ENCODE results near the gene FAM200B.

FAM200B gene

DNA sequence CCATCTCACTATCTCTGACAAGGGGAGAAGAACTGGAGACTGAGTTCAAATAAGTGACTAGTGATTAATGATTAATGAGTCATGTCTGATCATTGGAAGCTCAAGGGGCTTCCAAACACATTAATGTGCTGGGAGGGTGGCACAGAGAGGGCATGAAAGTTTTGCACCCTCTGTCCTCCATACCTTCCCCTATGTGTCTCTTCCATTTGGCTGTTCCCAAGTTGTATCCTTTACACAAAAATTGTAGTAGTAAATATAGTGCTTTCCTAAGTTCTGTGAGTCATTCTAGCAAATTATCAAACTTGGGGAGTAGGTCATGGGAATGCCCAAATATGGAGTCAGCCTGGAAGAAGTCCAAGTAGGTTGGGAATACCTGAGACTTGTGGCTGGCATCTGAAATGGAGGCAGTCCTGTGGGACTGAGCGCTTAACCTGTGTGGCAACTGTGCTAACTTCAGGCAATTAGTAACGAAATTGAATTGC is 4.1 kb upstream of the FAM200B start:
- H3K4me3 ChIP-seq (ENCODE audit: insufficient read length, low read depth): no peak overlapping the region
- H3K9ac ChIP-seq (ENCODE audit: insufficient read length, low read depth): no peak overlapping the region
- H3K4me1 ChIP-seq (ENCODE audit: insufficient read depth, insufficient read length): no peaks in the 10 kb centered on the region
- H3K27me3 ChIP-seq (ENCODE audit: insufficient read depth, insufficient read length): no peaks in the 10 kb centered on the region
- H3K36me3 ChIP-seq (ENCODE audit: insufficient read depth, insufficient read length, low read length): peaks cover 29% of the 10 kb centered on the region
- no peak for DNase-seq (ENCODE audit: low read depth, low spot score)
- peaks cover 6% of the 10 kb centered on the region; the same call in 1 of the 2 replicates for H3K9me3 ChIP-seq (ENCODE audit: insufficient read depth, low read length)
- TF ChIP-seq SUZ12 (IDR thresholded peaks at IDR 0.05; ENCODE audit: extremely low read depth, insufficient read depth, insufficient read length): no peak

DNA sequence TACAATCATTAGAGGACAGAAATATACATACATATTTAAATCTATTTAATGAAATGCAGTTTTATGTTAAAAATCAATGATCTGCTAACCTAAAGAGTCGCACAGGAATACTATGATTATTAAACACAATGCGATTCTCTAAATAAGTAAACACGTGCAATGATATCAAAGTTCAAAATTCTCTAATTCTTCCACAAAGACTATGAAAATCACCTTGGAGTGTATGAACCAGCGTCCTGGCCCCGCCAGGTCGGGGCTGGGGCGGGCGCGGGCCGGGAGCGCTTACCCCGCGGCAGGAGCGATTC is 608 bp upstream of the FAM200B start:
- Histone ChIP-seq H3K9me3 (ENCODE audit: insufficient read depth, low read length) (peaks cover 21% of the 10 kb centered on the region), H3K9ac (ENCODE audit: insufficient read length, low read depth) (peak overlapping the region; percentile 93), H3K4me1 (ENCODE audit: insufficient read depth, insufficient read length) (no peaks in the 10 kb centered on the region), H3K4me3 (ENCODE audit: insufficient read length, low read depth) (peak overlapping the region; percentile 80), H3K27me3 (ENCODE audit: insufficient read depth, insufficient read length) (no peaks in the 10 kb centered on the region), H3K36me3 (ENCODE audit: insufficient read depth, insufficient read length, low read length) (peaks cover 48% of the 10 kb centered on the region)
- DNase-seq (ENCODE audit: low read depth, low spot score): no peak
- TF ChIP-seq ZNF274 (IDR thresholded peaks at IDR 0.05; ENCODE audit: low read depth, low read length): no peak
- TF ChIP-seq YY1 (IDR thresholded peaks at IDR 0.05; ENCODE audit: insufficient read depth, insufficient read length): no peak
- no peak for TF ChIP-seq SUZ12 (IDR thresholded peaks at IDR 0.05; ENCODE audit: extremely low read depth, insufficient read depth, insufficient read length)

DNA sequence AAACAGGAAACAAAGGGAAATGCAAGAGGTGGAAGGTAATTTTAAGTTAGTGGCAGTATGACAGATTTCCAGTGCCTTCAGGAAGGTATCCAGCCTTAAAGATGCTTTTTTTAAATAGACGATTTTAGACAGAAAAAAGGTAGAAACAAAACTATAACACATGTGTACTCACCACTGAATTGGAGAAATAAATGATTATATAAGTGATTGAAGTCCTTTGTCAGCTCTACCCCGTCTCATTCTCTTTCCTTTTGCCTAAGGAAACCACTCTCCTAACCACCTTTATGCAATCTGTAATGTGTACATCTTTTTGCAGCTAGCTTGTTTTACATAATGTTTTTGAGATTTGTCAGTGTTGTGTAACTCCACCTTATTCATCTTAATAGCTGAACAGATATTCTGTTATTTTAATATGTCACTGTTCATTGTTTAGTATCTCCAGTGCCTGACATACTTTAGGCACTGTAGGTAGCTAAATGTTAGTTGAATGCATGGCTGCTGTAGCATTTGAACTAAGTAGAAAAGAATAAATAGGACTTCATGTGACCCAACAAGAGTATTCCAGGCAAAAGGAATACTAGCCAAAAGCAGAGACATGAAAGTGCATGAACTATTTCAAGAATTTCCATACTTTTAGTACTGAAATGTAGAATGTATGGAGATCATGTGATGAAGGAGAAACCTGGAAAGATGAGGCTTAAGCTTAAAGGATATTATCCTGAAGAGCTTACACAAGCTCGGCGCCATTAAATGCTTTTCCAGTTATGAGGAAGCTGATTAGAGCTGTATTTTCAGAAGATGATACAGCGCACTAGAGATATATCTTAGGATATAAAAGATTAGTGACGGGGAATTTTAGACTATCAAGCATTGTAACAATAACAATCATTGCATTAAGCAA is 865 bp downstream of the FAM200B start:
- H3K4me1 ChIP-seq (ENCODE audit: insufficient read depth, insufficient read length): no peaks in the 10 kb centered on the region
- H3K9ac ChIP-seq (ENCODE audit: insufficient read length, low read depth): peak overlapping the region; percentile 99
- H3K9me3 ChIP-seq (ENCODE audit: insufficient read depth, low read length): peaks cover 22% of the 10 kb centered on the region
- no peak for DNase-seq (ENCODE audit: low read depth, low spot score)
- H3K36me3 ChIP-seq (ENCODE audit: insufficient read depth, insufficient read length, low read length): peaks cover 57% of the 10 kb centered on the region
- no peaks in the 10 kb centered on the region for H3K27me3 ChIP-seq (ENCODE audit: insufficient read depth, insufficient read length)
- TF ChIP-seq ZNF274 (IDR thresholded peaks at IDR 0.05; ENCODE audit: low read depth, low read length) (no peak), SUZ12 (IDR thresholded peaks at IDR 0.05; ENCODE audit: extremely low read depth, insufficient read depth, insufficient read length) (no peak), YY1 (IDR thresholded peaks at IDR 0.05; ENCODE audit: insufficient read depth, insufficient read length) (no peak)
- peak overlapping the region; percentile 89 for H3K4me3 ChIP-seq (ENCODE audit: insufficient read length, low read depth)

DNA sequence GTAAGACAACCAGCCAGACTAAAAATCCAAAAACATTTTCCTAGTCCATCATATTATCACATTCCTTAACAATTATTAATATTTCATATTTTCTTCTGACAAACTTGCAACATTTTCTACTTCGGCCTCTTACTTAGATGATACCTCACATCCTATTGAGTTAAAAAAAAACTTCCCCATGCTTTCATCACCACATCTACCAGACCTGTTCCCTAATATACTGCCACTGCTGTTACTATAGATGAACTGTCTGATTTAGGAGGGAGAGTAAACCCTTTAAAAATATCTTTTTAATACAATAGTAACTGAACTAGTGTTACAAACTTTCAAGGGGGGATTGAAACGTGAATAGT is 1.5 kb downstream of the FAM200B start:
- TF ChIP-seq YY1 (IDR thresholded peaks at IDR 0.05; ENCODE audit: insufficient read depth, insufficient read length) (no peak), ZNF274 (IDR thresholded peaks at IDR 0.05; ENCODE audit: low read depth, low read length) (no peak), SUZ12 (IDR thresholded peaks at IDR 0.05; ENCODE audit: extremely low read depth, insufficient read depth, insufficient read length) (no peak)
- Histone ChIP-seq H3K27me3 (ENCODE audit: insufficient read depth, insufficient read length) (no peaks in the 10 kb centered on the region), H3K9me3 (ENCODE audit: insufficient read depth, low read length) (peaks cover 18% of the 10 kb centered on the region), H3K4me1 (ENCODE audit: insufficient read depth, insufficient read length) (no peaks in the 10 kb centered on the region), H3K9ac (ENCODE audit: insufficient read length, low read depth) (peak overlapping the region; percentile 99), H3K4me3 (ENCODE audit: insufficient read length, low read depth) (peak overlapping the region; percentile 89), H3K36me3 (ENCODE audit: insufficient read depth, insufficient read length, low read length) (peaks cover 57% of the 10 kb centered on the region)
- no peak for DNase-seq (ENCODE audit: low read depth, low spot score)

DNA sequence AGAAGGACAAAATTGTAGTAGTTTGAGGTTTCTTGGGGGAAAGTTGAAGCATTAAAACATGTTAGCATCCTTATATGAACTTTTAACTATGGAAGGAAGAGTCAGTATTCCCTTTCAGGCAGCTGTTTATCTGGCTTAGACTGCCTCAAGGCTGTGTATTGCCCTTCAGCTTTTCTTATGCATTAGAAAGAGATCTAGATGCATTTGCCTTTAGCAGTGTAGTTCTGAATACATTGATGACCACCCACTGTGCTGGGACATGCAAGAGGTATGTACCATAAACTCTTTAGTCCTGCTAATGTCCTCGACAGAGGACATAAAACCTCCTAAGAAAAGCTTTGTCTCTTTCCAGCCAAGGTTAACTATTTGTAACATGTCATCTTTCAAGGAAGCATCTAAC is 2.9 kb downstream of the FAM200B start:
- peak; percentile 78 for DNase-seq (ENCODE audit: low read depth, low spot score)
- H3K36me3 ChIP-seq (ENCODE audit: insufficient read depth, insufficient read length, low read length): peaks cover 64% of the 10 kb centered on the region
- H3K9me3 ChIP-seq (ENCODE audit: insufficient read depth, low read length): peaks cover 16% of the 10 kb centered on the region
- no peak for TF ChIP-seq SUZ12 (IDR thresholded peaks at IDR 0.05; ENCODE audit: extremely low read depth, insufficient read depth, insufficient read length)
- TF ChIP-seq YY1 (IDR thresholded peaks at IDR 0.05; ENCODE audit: insufficient read depth, insufficient read length): no peak
- H3K27me3 ChIP-seq (ENCODE audit: insufficient read depth, insufficient read length): no peaks in the 10 kb centered on the region
- H3K4me1 ChIP-seq (ENCODE audit: insufficient read depth, insufficient read length): no peaks in the 10 kb centered on the region
- no peak overlapping the region for H3K4me3 ChIP-seq (ENCODE audit: insufficient read length, low read depth)
- no peak overlapping the region for H3K9ac ChIP-seq (ENCODE audit: insufficient read length, low read depth)

DNA sequence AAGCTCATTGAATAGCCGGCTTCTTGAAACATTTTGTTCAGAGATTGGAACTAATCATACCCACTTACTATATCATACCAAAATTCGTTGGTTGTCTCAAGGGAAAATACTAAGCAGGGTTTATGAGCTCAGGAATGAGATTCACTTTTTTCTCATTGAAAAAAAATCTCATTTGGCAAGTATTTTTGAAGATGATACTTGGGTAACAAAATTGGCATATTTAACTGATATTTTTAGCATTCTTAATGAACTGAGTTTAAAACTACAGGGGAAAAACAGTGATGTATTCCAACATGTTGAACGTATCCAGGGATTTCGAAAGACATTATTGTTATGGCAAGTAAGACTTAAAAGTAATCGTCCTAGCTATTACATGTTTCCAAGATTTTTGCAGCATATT is 6.4 kb downstream of the FAM200B start:
- no peak overlapping the region for H3K9ac ChIP-seq (ENCODE audit: insufficient read length, low read depth)
- H3K4me3 ChIP-seq (ENCODE audit: insufficient read length, low read depth): no peak overlapping the region
- no peaks in the 10 kb centered on the region for H3K4me1 ChIP-seq (ENCODE audit: insufficient read depth, insufficient read length)
- TF ChIP-seq ZNF274 (IDR thresholded peaks at IDR 0.05; ENCODE audit: low read depth, low read length) (no peak), SUZ12 (IDR thresholded peaks at IDR 0.05; ENCODE audit: extremely low read depth, insufficient read depth, insufficient read length) (no peak), YY1 (IDR thresholded peaks at IDR 0.05; ENCODE audit: insufficient read depth, insufficient read length) (no peak)
- H3K9me3 ChIP-seq (ENCODE audit: insufficient read depth, low read length): peaks cover 35% of the 10 kb centered on the region
- DNase-seq (ENCODE audit: low read depth, low spot score): no peak
- no peaks in the 10 kb centered on the region for H3K27me3 ChIP-seq (ENCODE audit: insufficient read depth, insufficient read length)
- peaks cover 67% of the 10 kb centered on the region for H3K36me3 ChIP-seq (ENCODE audit: insufficient read depth, insufficient read length, low read length)

DNA sequence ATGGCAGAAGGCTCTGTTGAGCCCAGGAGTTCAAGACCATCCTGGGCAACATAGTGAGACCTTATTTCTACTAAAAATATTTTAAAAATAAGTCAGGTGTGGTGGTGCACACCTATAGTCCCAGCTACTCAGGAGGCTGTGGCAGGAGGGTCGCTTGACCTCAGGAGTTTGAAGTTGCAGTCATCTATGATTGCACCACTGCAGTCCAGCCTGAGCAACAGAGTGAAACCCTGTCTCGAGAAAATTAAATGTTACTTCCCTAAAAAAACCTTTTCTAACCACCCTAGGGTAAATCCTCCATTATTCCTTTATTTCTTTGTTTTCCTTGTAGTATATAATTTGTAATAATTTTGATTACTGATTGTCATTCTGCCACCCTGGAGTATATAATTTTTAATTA is 7.9 kb downstream of the FAM200B start:
- Histone ChIP-seq H3K4me1 (ENCODE audit: insufficient read depth, insufficient read length) (no peaks in the 10 kb centered on the region), H3K9me3 (ENCODE audit: insufficient read depth, low read length) (peaks cover 48% of the 10 kb centered on the region), H3K36me3 (ENCODE audit: insufficient read depth, insufficient read length, low read length) (peaks cover 58% of the 10 kb centered on the region), H3K9ac (ENCODE audit: insufficient read length, low read depth) (no peak overlapping the region), H3K4me3 (ENCODE audit: insufficient read length, low read depth) (no peak overlapping the region), H3K27me3 (ENCODE audit: insufficient read depth, insufficient read length) (no peaks in the 10 kb centered on the region)
- no peak for DNase-seq (ENCODE audit: low read depth, low spot score)
- TF ChIP-seq SUZ12 (IDR thresholded peaks at IDR 0.05; ENCODE audit: extremely low read depth, insufficient read depth, insufficient read length) (no peak), YY1 (IDR thresholded peaks at IDR 0.05; ENCODE audit: insufficient read depth, insufficient read length) (no peak), ZNF274 (IDR thresholded peaks at IDR 0.05; ENCODE audit: low read depth, low read length) (no peak)
